Astrocyte (in vitro differentiated cells and primary cell): ENCODE measurements around the gene GBX1. TPM values are rescaled to one million over a fixed set of nuclear protein-coding genes. Genes with fewer than 3 reads are reported as not detected.

Source experiments
- DNase-seq: peaks from one replicate; pipeline ENCODE4 v3.0.0-alpha.2; 2010; ENCODE audit warnings: low read depth
- FAIRE-seq: peaks from 2 replicates; lab custom pipeline; 2011; peaks lifted over from hg19 to GRCh38; lab: Jason Lieb, UNC
- H2AFZ ChIP-seq: 2 replicates; pipeline ENCODE4 v1.6.0; 2012; ENCODE audit warnings: low read depth, low read length, inconsistent platforms
- H3K27ac ChIP-seq: 2 replicates; pipeline ENCODE4 v1.5.1; 2011; ENCODE audit warnings: low read depth, low read length, inconsistent platforms
- H3K27me3 ChIP-seq: 2 replicates; pipeline ENCODE4 v1.6.0; 2011; ENCODE audit warnings: low read length, inconsistent platforms; ENCODE audit not compliant: insufficient read depth
- H3K36me3 ChIP-seq: 2 replicates; pipeline ENCODE4 v1.5.1; 2011; ENCODE audit warnings: low read length, inconsistent platforms; ENCODE audit not compliant: insufficient read depth
- H3K4me1 ChIP-seq: 2 replicates; pipeline ENCODE4 v1.5.1; 2011; ENCODE audit warnings: low read length, inconsistent platforms; ENCODE audit not compliant: insufficient read depth
- H3K4me2 ChIP-seq: 2 replicates; pipeline ENCODE4 v1.6.0; 2012; ENCODE audit warnings: low read length, inconsistent platforms
- H3K4me3 ChIP-seq: 2 replicates; pipeline ENCODE4 v1.5.1; 2011; ENCODE audit warnings: low read depth, mild to moderate bottlenecking, low read length, inconsistent platforms; ENCODE audit not compliant: insufficient read depth
- H3K79me2 ChIP-seq: 2 replicates; pipeline ENCODE4 v1.6.0; 2012; ENCODE audit warnings: mild to moderate bottlenecking, low read length, inconsistent platforms; ENCODE audit not compliant: insufficient read depth
- H3K9ac ChIP-seq: 2 replicates; pipeline ENCODE4 v1.6.0; 2012; ENCODE audit warnings: mild to moderate bottlenecking, low read length, inconsistent platforms
- H3K9me3 ChIP-seq: 2 replicates; pipeline ENCODE4 v1.5.1; 2012; ENCODE audit warnings: low read depth, mild to moderate bottlenecking, low read length, inconsistent platforms; ENCODE audit not compliant: insufficient read depth
- H4K20me1 ChIP-seq: 2 replicates; pipeline ENCODE4 v1.6.0; 2012; ENCODE audit warnings: low read length, inconsistent platforms; ENCODE audit not compliant: insufficient read depth
- H3K27ac Mint-ChIP-seq: one replicate; pipeline ENCODE4 v1.8.0; 2021; ENCODE audit warnings: mild to moderate bottlenecking, mixed read lengths; ENCODE audit not compliant: unreplicated experiment
- H3K27me3 Mint-ChIP-seq: one replicate; pipeline ENCODE4 v1.8.0; 2021; ENCODE audit warnings: low read depth, mixed read lengths; ENCODE audit not compliant: unreplicated experiment
- H3K36me3 Mint-ChIP-seq: one replicate; pipeline ENCODE4 v1.8.0; 2021; ENCODE audit warnings: low read depth, mixed read lengths; ENCODE audit not compliant: unreplicated experiment
- H3K4me1 Mint-ChIP-seq: one replicate; pipeline ENCODE4 v1.8.0; 2021; ENCODE audit warnings: low read depth, mixed read lengths; ENCODE audit not compliant: unreplicated experiment
- H3K4me3 Mint-ChIP-seq: one replicate; pipeline ENCODE4 v1.8.0; 2021; ENCODE audit warnings: mild to moderate bottlenecking, moderate library complexity, mixed read lengths; ENCODE audit not compliant: unreplicated experiment
- H3K9me3 Mint-ChIP-seq: one replicate; pipeline ENCODE4 v1.8.0; 2021; ENCODE audit warnings: mild to moderate bottlenecking, mixed read lengths; ENCODE audit not compliant: unreplicated experiment
- CTCF ChIP-seq: IDR thresholded peaks from 2 replicates; pipeline ENCODE4 v1.5.1; 2011; ENCODE audit warnings: low read depth, mild to moderate bottlenecking, inconsistent platforms, low read length, moderate library complexity; ENCODE audit not compliant: insufficient read depth
- EZH2 ChIP-seq: IDR thresholded peaks from 2 replicates; pipeline ENCODE4 v1.6.1; 2012; ENCODE audit warnings: mild to moderate bottlenecking, low read length, inconsistent platforms; ENCODE audit not compliant: insufficient read depth
- total RNA-seq: library from RNA; stranded (reverse); gene quantifications from 2 replicates; pipeline ENCODE4 v1.2.1, GENCODE V29; 2021

GBX1 gene
- total RNA-seq, 1 donor from 2014 or later: not detected

- no peak overlapping the region for H3K27ac ChIP-seq
- peaks cover 20% of the 10 kb centered on the region for H3K27me3 ChIP-seq
- no peak overlapping the region for H3K4me2 ChIP-seq
- H3K27me3 Mint-ChIP-seq: peaks cover 52% of the 10 kb centered on the region
- H4K20me1 ChIP-seq: no peaks in the 10 kb centered on the region
- no peak overlapping the region for H3K4me3 Mint-ChIP-seq
- H3K27ac Mint-ChIP-seq: no peak overlapping the region
- peaks cover 9% of the 10 kb centered on the region for H3K9me3 Mint-ChIP-seq
- H3K36me3 Mint-ChIP-seq: peaks cover 2% of the 10 kb centered on the region
- DNase-seq: no peak
- no peaks in the 10 kb centered on the region for H3K4me1 Mint-ChIP-seq
- H2AFZ ChIP-seq: no peak overlapping the region
- no peaks in the 10 kb centered on the region for H3K36me3 ChIP-seq
- TF ChIP-seq CTCF: no peak
- no peak for TF ChIP-seq EZH2
- no peaks in the 10 kb centered on the region for H3K79me2 ChIP-seq
- H3K4me1 ChIP-seq: no peaks in the 10 kb centered on the region
- H3K4me3 ChIP-seq: no peak overlapping the region
- no peak overlapping the region for H3K9ac ChIP-seq
- H3K9me3 ChIP-seq: no peaks in the 10 kb centered on the region
- FAIRE-seq: no peak
These were observed 18.5 kb upstream of the GBX1 start for GRCh38 chr7:151185762-151186639.

GRCh38 chr7:151181011-151181431 lies 13.5 kb upstream of the GBX1 start:
- DNase-seq (no peak), FAIRE-seq (no peak)
- no peaks in the 10 kb centered on the region for H3K4me1 ChIP-seq
- H3K27me3 ChIP-seq: peaks cover 15% of the 10 kb centered on the region
- Mint-ChIP-seq H3K9me3 (peaks cover 6% of the 10 kb centered on the region), H3K4me3 (no peak overlapping the region), H3K36me3 (no peaks in the 10 kb centered on the region), H3K27ac (no peak overlapping the region), H3K27me3 (peaks cover 61% of the 10 kb centered on the region), H3K4me1 (no peaks in the 10 kb centered on the region)
- H2AFZ ChIP-seq: no peak overlapping the region
- no peak overlapping the region for H3K4me2 ChIP-seq
- H3K9me3 ChIP-seq: no peaks in the 10 kb centered on the region
- TF ChIP-seq CTCF (no peak), EZH2 (no peak)
- no peak overlapping the region for H3K4me3 ChIP-seq
- H3K36me3 ChIP-seq: no peaks in the 10 kb centered on the region
- no peaks in the 10 kb centered on the region for H3K79me2 ChIP-seq
- H3K9ac ChIP-seq: no peak overlapping the region
- H4K20me1 ChIP-seq: no peaks in the 10 kb centered on the region
- H3K27ac ChIP-seq: no peak overlapping the region

- Mint-ChIP-seq H3K36me3 (no peaks in the 10 kb centered on the region), H3K4me1 (no peaks in the 10 kb centered on the region), H3K9me3 (peaks cover 3% of the 10 kb centered on the region), H3K27ac (no peak overlapping the region), H3K4me3 (no peak overlapping the region), H3K27me3 (peaks cover 70% of the 10 kb centered on the region)
- H3K27ac ChIP-seq: no peak overlapping the region
- H2AFZ ChIP-seq: no peak overlapping the region
- no peaks in the 10 kb centered on the region for H3K36me3 ChIP-seq
- H3K9ac ChIP-seq: no peak overlapping the region
- H3K4me2 ChIP-seq: no peak overlapping the region
- H3K27me3 ChIP-seq: peaks cover 19% of the 10 kb centered on the region
- TF ChIP-seq EZH2 (no peak), CTCF (no peak)
- no peak for FAIRE-seq
- no peaks in the 10 kb centered on the region for H3K9me3 ChIP-seq
- no peaks in the 10 kb centered on the region for H4K20me1 ChIP-seq
- no peak for DNase-seq
- H3K4me3 ChIP-seq: no peak overlapping the region
- no peaks in the 10 kb centered on the region for H3K79me2 ChIP-seq
- no peaks in the 10 kb centered on the region for H3K4me1 ChIP-seq
These were observed 12.5 kb upstream of the GBX1 start for GRCh38 chr7:151179946-151180345.
